Smooth muscle cell (in vitro differentiated cells): ENCODE data around the gene PTMS. TPM values are rescaled to one million over a fixed set of nuclear protein-coding genes. Genes with fewer than 3 reads are reported as not detected.
A peak's percentile ranks its signal among the peaks of the same experiment; 100 is the strongest.

Experiments used
- DNase-seq: peaks from one replicate; lab custom pipeline; 2025; ENCODE audit not compliant: unreplicated experiment; lab: John Stamatoyannopoulos, UW
- H2AFZ ChIP-seq: fragments of 200-600 bp; sonication (generic); 2 replicates; pipeline ENCODE4 v1.6.0; 2016; ENCODE audit warnings: antibody characterized with exemption, low read depth, mild to moderate bottlenecking
- H3F3A ChIP-seq: fragments of 200-600 bp; sonication (generic); 2 replicates; pipeline ENCODE4 v1.6.0; 2017; ENCODE audit warnings: antibody characterized with exemption, low read depth
- H3K27ac ChIP-seq: fragments of 200-600 bp; sonication (generic); 2 replicates; pipeline ENCODE4 v1.5.1; 2016; ENCODE audit warnings: low read depth, mild to moderate bottlenecking
- H3K27me3 ChIP-seq: fragments of 200-600 bp; sonication (generic); 2 replicates; pipeline ENCODE4 v1.6.1; 2016; ENCODE audit warnings: low read depth, mild to moderate bottlenecking
- H3K36me3 ChIP-seq: fragments of 200-600 bp; sonication (generic); 2 replicates; pipeline ENCODE4 v1.5.1; 2016; ENCODE audit warnings: low read depth
- H3K4me1 ChIP-seq: fragments of 200-600 bp; sonication (generic); 2 replicates; pipeline ENCODE4 v1.5.1; 2016; ENCODE audit warnings: low read depth
- H3K4me2 ChIP-seq: fragments of 200-600 bp; sonication (generic); 2 replicates; pipeline ENCODE4 v1.6.0; 2016; ENCODE audit warnings: mild to moderate bottlenecking
- H3K4me3 ChIP-seq: fragments of 200-600 bp; sonication (generic); 2 replicates; pipeline ENCODE4 v1.5.1; 2016; ENCODE audit warnings: mild to moderate bottlenecking
- H3K79me2 ChIP-seq: fragments of 200-600 bp; sonication (generic); 2 replicates; pipeline ENCODE4 v1.6.0; 2016; ENCODE audit warnings: low read depth, mild to moderate bottlenecking
- H3K9ac ChIP-seq: fragments of 200-600 bp; sonication (generic); 2 replicates; pipeline ENCODE4 v1.6.0; 2016; ENCODE audit warnings: low read depth
- H3K9me3 ChIP-seq: fragments of 200-600 bp; sonication (generic); replicated peaks from 2 replicates; pipeline ENCODE4 v1.5.1; 2016; ENCODE audit warnings: low read depth
- H4K20me1 ChIP-seq: fragments of 200-600 bp; sonication (generic); 2 replicates; pipeline ENCODE4 v1.6.0; 2016; ENCODE audit warnings: low read depth
- WGBS: methylation state at CpG from one replicate; pipeline ENCODE4 v1.1.7; 2016; ENCODE audit warnings: low lambda C conversion rate; 5-methylcytosine and 5-hydroxymethylcytosine counted together
- polyA plus RNA-seq: library from polyadenylated mRNA; unstranded; fragments of >200 nt; fragmentation: Nextera tagmentation; extraction: Ambion mirVana; gene quantifications from 2 replicates; pipeline ENCODE4 v1.2.1, GENCODE V29; 2016
- total RNA-seq: library from RNA; depleted of rRNA; stranded (reverse); fragments of >200 nt; gene quantifications from 2 replicates; pipeline ENCODE4 v1.2.3, GENCODE V29; 2014
- TF ChIP-seq, protein P1 (sequence below): fragments of 200-600 bp; sonication (generic); IDR thresholded peaks from 2 replicates; pipeline ENCODE4 v1.5.1; 2017; ENCODE audit warnings: borderline replicate concordance, mild to moderate bottlenecking, antibody characterized with exemption; ENCODE audit not compliant: insufficient read depth, poor library complexity, severe bottlenecking

PTMS gene
- total and polyA plus RNA-seq, 2 experiments from 2014 or later, result 115 to 379 TPM

DNA sequence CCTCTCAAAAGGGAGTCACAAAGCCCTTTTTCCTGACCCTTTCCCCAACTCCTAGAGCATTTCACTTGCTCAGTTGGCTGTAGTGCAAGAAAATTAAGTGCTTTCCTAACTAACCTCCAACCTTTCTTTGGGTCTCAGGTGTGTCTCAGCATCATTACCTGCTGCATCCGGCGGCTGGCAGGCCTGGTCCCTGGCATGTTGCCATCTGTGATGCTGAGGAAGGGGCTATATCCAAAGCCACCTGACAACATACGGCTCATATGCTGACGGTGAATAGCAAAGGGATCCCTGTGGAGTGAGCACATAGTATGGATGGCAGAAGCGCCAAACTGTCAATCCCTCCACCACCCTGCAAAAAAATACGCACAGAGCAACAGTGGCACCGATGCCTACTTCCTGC lies 14.4 kb upstream of the PTMS start:
- H4K20me1 ChIP-seq, result peaks cover 30% of the 10 kb centered on the region
- peaks cover 4% of the 10 kb centered on the region for H3F3A ChIP-seq
- H3K4me2 ChIP-seq, result peak overlapping the region; percentile 91
- peak overlapping the region; percentile 88 for H3K4me3 ChIP-seq
- no peak for DNase-seq
- no peaks in the 10 kb centered on the region for H3K27me3 ChIP-seq
- TF ChIP-seq, protein P1, sequence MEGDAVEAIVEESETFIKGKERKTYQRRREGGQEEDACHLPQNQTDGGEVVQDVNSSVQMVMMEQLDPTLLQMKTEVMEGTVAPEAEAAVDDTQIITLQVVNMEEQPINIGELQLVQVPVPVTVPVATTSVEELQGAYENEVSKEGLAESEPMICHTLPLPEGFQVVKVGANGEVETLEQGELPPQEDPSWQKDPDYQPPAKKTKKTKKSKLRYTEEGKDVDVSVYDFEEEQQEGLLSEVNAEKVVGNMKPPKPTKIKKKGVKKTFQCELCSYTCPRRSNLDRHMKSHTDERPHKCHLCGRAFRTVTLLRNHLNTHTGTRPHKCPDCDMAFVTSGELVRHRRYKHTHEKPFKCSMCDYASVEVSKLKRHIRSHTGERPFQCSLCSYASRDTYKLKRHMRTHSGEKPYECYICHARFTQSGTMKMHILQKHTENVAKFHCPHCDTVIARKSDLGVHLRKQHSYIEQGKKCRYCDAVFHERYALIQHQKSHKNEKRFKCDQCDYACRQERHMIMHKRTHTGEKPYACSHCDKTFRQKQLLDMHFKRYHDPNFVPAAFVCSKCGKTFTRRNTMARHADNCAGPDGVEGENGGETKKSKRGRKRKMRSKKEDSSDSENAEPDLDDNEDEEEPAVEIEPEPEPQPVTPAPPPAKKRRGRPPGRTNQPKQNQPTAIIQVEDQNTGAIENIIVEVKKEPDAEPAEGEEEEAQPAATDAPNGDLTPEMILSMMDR, result no peak
- 95% methylated on average over 7 of the region's 7 CpGs for WGBS
- H3K9me3 ChIP-seq, result no peaks in the 10 kb centered on the region
- H3K4me1 ChIP-seq, result peaks cover 6% of the 10 kb centered on the region
- no peak overlapping the region for H2AFZ ChIP-seq
- H3K36me3 ChIP-seq, result peaks cover 9% of the 10 kb centered on the region
- no peak overlapping the region for H3K27ac ChIP-seq
- H3K79me2 ChIP-seq, result peaks cover 26% of the 10 kb centered on the region
- peak overlapping the region; percentile 99 for H3K9ac ChIP-seq

DNA sequence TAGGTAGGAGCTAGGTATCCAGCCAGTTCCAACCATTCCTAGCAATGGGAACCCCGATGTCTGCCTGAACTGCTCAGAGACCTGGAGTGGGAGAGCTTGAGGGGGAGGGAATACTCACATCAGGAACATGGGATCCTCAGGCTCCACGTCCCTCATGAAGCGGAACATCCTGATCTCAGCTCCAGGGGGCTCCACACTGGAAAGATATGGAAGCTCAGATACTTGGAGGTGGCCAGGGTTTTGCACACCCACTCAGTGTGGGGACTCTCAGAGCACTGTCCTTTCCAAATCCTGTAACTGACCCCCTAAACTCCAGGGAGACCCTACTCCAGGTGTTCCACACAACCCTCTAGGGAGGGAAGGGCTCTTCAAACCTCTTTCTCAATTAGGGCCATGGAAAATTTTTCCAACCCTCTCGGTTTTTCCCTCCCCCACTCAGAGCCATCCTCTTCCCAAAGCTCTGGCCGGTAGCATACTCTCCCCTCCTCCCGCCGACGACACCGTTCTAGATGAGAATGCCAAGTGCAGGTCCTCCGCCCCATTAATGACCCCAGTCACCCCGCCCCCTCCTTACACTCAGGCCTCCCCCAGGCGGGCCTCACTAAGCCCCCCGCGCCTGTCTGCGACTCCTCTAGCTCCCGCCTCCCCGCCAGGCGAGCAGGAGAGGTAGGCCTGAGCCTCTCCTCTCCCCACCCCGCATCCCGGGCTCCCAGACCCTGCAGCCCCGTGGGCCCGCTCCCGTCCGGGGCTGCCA lies 13.8 kb upstream of the PTMS start:
- H3K36me3 ChIP-seq, result peaks cover 9% of the 10 kb centered on the region
- H3K27ac ChIP-seq, result peak overlapping the region; percentile 98
- peaks cover 6% of the 10 kb centered on the region for H3K4me1 ChIP-seq
- no peak overlapping the region for H2AFZ ChIP-seq
- peak overlapping the region; percentile 88 for H3K4me3 ChIP-seq
- TF ChIP-seq, protein P1, result peak; percentile 29
- peaks cover 4% of the 10 kb centered on the region for H3F3A ChIP-seq
- whole genome bisulfite sequencing, result 7% methylated on average over 18 of the region's 24 CpGs
- H3K9me3 ChIP-seq, result no peaks in the 10 kb centered on the region
- no peaks in the 10 kb centered on the region for H3K27me3 ChIP-seq
- H3K9ac ChIP-seq, result peak overlapping the region; percentile 99
- peaks cover 30% of the 10 kb centered on the region for H4K20me1 ChIP-seq
- peaks cover 26% of the 10 kb centered on the region for H3K79me2 ChIP-seq
- no peak for DNase-seq
- peak overlapping the region; percentile 91 for H3K4me2 ChIP-seq

DNA sequence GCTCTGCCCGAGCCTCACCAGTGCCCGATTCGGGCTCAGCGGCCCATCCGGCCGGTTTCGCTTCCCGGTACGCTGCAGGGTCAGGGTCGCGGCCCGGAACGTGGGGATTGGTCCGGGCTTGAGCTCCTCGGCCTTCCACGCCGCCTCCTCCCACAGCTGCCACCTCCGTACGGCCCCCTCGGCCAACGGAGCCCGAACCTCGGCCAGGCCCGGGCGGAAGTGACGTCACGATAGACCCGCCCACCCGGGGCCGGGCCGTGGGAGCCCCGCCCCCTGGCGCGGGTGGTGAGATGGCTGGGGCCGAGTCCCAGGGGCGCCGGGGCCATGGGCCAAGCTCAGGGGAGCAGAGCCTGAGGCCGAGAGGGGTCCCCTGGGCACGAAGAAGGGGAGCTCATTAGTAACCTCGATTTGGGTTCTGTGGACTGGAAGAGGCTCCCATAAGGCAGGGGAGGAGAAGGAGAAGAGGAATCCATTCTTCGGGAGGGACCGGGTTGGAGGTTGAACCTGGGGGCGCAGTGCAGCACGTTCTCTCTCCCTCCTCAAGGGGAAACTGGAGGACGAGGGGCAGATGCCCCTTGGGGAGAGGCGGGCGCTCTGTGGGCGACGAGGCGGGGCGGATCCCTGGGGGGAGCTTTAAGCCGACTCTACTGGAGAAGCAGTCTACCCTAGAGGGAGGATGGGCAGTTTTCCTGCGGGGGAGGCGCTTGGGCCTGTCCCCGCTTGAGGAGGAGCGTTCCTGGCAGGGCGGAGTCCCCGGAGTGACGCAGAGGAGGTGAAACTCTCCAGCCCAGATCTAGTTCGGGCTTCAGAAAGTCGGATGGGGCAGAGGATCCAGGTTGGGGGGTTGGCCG lies 13.0 kb upstream of the PTMS start, which contains the start of gene MLF2:
Gene MLF2, minus strand, starts transcription at position 221 of the 851 bp plus-strand sequence. CDS start 807 bp downstream, outside the sequence.
- Histone ChIP-seq H3K79me2 (peaks cover 26% of the 10 kb centered on the region), H3K9ac (peak within 1 kb of the TSS; percentile 99), H4K20me1 (peaks cover 27% of the 10 kb centered on the region), H2AFZ (peak within 1 kb of the TSS; percentile 33), H3K36me3 (peaks cover 5% of the 10 kb centered on the region), H3K9me3 (no peaks in the 10 kb centered on the region), H3K4me3 (peak within 1 kb of the TSS; percentile 88), H3K27me3 (no peaks in the 10 kb centered on the region), H3F3A (peaks cover 4% of the 10 kb centered on the region), H3K4me2 (peak within 1 kb of the TSS; percentile 91), H3K4me1 (peaks cover 6% of the 10 kb centered on the region), H3K27ac (peak within 1 kb of the TSS; percentile 98)
- 2% methylated on average over 27 of the region's 62 CpGs for WGBS
- DNase-seq, result peak; percentile 92
- TF ChIP-seq, protein P1, result peak; percentile 96
